HEK293 (cell line): ENCODE measurements around the gene CDK5.

ENCODE experiments used
- SETDB1 ChIP-seq: IDR thresholded peaks from one replicate; pipeline ENCODE4 v1.6.1; 2017; ENCODE audit warnings: mild to moderate bottlenecking, low read length, moderate library complexity, mixed read lengths; ENCODE audit not compliant: insufficient read length
- YY1 ChIP-seq: fragments of 450-650 bp; formaldehyde crosslinking; IDR thresholded peaks from 2 replicates; pipeline ENCODE4 v1.5.1; 2018; ENCODE audit warnings: missing biosample characterization, missing genetic modification characterization
- ZNF335 ChIP-seq: fragments of 450-650 bp; formaldehyde crosslinking; conservative IDR thresholded peaks from 2 replicates; pipeline ENCODE4 v1.5.1; 2016; ENCODE audit warnings: missing biosample characterization, missing genetic modification characterization
- ZNF404 ChIP-seq: fragments of 450-650 bp; formaldehyde crosslinking; IDR thresholded peaks from 2 replicates; pipeline ENCODE4 v1.5.1; 2017; ENCODE audit warnings: missing biosample characterization, missing genetic modification characterization
- TF ChIP-seq, protein P1 (sequence below): fragments of 450-650 bp; formaldehyde crosslinking; IDR thresholded peaks from 2 replicates; pipeline ENCODE4 v1.5.1; 2016; ENCODE audit warnings: missing biosample characterization, missing genetic modification characterization
- TF ChIP-seq, protein P2 (sequence below): fragments of 450-650 bp; formaldehyde crosslinking; IDR thresholded peaks from 2 replicates; pipeline ENCODE4 v1.5.1; 2016; ENCODE audit warnings: missing biosample characterization, missing genetic modification characterization

DNA sequence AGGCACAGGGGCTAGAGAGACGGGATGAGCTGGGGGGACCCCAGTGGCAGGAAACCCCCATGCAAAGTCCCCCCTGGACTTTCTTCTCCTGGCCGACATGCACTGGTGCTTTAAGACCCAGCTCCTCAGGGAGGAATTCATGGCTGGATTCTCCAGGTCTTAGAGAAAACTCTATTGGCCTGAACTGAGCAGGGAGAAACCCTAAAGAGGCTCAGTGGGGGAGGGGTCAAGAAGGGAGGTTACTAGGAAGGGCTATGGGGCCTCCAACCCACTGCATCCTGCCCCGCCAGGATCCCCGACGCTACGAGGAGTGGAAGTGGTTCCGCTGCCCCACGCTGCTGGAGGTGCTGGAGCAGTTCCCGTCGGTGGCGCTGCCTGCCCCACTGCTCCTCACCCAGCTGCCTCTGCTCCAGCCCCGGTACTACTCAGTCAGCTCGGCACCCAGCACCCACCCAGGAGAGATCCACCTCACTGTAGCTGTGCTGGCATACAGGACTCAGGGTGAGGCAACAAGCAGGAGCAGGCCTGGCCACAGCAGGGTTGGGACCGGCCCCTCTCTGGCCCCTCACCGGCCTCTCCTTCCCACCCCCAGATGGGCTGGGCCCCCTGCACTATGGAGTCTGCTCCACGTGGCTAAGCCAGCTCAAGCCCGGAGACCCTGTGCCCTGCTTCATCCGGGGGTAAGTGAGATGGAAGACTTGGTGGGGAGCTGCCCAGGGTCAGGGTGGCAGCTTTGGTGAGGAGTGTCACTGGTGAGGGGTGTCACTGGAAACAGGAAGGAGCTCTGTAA lies 47.2 kb downstream of the CDK5 start:
- TF ChIP-seq YY1 (tag by site-specific recombination) (no peak), SETDB1 (no peak), ZNF335 (tag by site-specific recombination) (no peak), ZNF404 (no peak)
- TF ChIP-seq, protein P1, sequence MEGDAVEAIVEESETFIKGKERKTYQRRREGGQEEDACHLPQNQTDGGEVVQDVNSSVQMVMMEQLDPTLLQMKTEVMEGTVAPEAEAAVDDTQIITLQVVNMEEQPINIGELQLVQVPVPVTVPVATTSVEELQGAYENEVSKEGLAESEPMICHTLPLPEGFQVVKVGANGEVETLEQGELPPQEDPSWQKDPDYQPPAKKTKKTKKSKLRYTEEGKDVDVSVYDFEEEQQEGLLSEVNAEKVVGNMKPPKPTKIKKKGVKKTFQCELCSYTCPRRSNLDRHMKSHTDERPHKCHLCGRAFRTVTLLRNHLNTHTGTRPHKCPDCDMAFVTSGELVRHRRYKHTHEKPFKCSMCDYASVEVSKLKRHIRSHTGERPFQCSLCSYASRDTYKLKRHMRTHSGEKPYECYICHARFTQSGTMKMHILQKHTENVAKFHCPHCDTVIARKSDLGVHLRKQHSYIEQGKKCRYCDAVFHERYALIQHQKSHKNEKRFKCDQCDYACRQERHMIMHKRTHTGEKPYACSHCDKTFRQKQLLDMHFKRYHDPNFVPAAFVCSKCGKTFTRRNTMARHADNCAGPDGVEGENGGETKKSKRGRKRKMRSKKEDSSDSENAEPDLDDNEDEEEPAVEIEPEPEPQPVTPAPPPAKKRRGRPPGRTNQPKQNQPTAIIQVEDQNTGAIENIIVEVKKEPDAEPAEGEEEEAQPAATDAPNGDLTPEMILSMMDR (tag by site-specific recombination): no peak
- TF ChIP-seq, protein P2, sequence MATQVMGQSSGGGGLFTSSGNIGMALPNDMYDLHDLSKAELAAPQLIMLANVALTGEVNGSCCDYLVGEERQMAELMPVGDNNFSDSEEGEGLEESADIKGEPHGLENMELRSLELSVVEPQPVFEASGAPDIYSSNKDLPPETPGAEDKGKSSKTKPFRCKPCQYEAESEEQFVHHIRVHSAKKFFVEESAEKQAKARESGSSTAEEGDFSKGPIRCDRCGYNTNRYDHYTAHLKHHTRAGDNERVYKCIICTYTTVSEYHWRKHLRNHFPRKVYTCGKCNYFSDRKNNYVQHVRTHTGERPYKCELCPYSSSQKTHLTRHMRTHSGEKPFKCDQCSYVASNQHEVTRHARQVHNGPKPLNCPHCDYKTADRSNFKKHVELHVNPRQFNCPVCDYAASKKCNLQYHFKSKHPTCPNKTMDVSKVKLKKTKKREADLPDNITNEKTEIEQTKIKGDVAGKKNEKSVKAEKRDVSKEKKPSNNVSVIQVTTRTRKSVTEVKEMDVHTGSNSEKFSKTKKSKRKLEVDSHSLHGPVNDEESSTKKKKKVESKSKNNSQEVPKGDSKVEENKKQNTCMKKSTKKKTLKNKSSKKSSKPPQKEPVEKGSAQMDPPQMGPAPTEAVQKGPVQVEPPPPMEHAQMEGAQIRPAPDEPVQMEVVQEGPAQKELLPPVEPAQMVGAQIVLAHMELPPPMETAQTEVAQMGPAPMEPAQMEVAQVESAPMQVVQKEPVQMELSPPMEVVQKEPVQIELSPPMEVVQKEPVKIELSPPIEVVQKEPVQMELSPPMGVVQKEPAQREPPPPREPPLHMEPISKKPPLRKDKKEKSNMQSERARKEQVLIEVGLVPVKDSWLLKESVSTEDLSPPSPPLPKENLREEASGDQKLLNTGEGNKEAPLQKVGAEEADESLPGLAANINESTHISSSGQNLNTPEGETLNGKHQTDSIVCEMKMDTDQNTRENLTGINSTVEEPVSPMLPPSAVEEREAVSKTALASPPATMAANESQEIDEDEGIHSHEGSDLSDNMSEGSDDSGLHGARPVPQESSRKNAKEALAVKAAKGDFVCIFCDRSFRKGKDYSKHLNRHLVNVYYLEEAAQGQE (tag by site-specific recombination): no peak
